HG03342 (cell line): Measurements from ENCODE around the gene KLHL12.
"Not testable (repeated sequence)": the region's sequence is repeated elsewhere in the genome, so short reads cannot be mapped to it uniquely, and the experiment has no call there.

Experiments
- ATAC-seq: cut with Tn5 transposase; IDR thresholded peaks from one replicate; pipeline ENCODE4 v1.9.1; 2021; ENCODE audit warnings: mild to moderate bottlenecking, moderate library complexity; ENCODE audit not compliant: unreplicated experiment

Gene KLHL12

DNA sequence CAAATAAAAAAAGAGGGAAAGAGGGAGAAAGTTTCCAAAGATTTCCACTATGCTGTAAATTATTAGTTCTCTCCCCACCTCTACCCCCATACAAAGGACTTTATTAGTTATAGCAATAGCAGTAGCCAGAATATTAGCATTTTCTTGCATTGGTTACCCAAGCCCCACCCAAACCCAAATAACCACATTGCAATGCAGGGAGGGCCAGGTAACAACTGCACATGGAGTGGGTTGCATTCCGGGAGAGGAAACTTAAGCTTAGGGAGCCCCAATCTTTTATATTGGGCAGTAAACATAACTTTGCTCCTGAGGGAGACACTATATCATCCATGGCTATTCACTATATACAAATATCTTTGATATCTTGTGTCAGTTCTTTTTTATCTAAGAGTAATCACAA lies 25.1 kb upstream of the KLHL12 start:
- no peak for ATAC-seq

DNA sequence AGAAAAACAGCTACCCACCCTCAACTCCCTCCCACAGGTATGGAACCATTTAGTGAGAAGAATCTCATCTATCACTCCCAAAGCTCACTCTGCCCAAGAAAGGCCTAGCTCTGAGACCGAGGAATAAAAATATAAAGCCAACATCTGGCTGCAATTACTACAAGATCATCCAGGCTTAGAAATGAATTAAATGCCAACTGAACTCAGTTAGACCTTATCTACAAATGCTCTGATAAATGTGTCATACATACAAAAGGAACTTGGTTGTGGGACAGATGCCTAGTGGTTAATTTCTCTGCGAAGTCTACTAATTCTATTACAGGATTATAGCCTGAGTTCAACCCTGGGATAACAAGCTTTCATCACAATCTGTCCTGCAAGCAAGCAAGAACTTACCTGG lies 24.4 kb upstream of the KLHL12 start:
- ATAC-seq, result no peak

DNA sequence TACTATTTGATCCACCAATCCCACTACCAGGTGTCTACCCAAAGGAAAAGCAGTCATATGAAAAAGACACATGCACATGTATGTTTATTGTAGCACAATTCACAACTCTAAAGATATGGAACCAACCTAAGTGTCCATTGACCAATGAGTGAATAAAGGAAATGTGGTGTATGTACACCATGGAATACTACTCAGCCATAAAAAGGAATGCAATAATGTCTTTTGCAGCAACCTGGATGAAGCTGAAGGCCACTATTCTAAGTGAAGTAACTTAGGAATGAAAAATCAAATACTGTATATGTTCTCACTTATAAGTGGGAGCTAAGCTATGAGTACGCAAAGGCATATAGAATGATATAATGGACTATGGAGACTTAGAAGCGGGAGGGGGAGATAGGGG lies 18.4 kb upstream of the KLHL12 start:
- ATAC-seq, result no peak

DNA sequence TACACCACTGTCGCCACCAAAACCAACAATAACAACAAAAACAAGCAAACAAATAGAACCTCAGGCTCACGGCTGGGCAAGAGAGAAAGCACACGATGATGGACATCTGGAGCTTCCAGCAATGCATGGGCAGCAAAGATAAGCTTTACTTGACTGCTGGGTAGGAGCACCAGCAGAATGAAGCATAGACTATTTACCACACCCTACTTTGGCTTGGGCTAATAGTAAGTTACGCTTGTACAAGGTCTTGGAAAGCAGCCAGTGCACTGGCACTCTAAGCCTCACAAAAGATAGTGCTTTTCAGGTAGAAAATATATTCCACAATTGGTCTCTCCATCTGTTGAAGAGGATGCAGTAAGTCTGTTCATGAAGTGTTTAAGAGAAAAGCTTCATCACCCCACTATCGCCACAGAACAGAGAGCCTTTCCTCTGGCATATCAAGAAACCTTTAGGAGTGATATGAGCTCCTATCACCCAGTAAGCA lies 17.4 kb upstream of the KLHL12 start:
- ATAC-seq, result no peak

DNA sequence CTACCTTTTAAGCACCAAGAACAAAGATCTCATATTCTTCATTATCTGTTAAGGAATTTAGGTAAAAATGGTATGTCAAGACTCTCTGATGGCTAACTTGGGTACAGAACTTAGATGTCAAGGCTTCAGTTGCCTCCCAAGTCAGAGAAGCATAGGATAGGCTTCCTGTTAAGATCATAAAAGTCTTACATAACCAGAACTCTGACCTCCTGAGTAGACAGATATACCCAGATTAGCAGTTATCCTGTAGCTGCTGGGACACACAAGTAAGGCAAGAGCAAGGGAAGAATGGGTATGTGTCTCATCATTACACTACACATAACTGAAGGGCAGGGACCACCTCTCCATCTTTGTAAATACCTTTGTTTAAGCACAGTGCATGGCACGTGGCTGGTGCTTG lies 15.4 kb upstream of the KLHL12 start:
- ATAC-seq, result no peak

DNA sequence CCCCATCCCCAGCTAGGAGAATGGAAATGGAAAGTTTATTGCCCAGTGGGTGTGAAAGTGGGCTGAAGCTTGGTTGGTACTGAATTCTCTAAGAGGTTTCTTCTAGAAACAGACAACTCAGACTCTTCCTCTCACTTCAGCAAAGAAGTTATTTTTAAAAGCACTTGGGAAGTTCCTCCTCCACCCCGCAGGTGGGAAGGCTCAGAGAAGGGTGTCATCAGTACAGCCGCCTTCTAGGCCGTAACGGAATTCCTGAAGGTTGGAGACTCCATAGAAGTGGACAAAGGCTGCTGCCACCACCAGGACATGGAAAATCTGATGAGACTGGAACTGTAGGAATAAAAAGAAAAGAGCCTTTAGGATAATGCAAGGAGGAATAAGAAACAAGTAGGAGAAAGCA lies 14.3 kb upstream of the KLHL12 start:
- no peak for ATAC-seq

DNA sequence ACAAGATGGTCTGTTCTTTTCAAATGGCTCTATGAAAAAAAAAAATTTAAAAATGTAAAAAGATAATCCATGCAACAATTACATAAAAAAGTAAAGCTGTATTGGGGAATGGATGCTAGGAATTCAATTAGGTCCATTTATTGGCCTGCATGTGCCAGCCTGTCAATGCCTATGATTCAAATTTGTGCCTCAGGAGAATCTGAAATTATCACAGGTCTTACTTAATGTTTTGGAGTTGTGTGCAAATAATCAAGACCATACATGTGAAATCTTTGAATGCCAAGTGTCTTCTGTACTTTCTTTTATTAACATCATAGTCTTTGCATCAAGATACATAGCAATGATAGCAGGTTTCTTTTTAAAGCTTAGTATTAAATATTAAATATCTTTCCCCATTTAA lies 13.5 kb upstream of the KLHL12 start:
- ATAC-seq, result no peak

DNA sequence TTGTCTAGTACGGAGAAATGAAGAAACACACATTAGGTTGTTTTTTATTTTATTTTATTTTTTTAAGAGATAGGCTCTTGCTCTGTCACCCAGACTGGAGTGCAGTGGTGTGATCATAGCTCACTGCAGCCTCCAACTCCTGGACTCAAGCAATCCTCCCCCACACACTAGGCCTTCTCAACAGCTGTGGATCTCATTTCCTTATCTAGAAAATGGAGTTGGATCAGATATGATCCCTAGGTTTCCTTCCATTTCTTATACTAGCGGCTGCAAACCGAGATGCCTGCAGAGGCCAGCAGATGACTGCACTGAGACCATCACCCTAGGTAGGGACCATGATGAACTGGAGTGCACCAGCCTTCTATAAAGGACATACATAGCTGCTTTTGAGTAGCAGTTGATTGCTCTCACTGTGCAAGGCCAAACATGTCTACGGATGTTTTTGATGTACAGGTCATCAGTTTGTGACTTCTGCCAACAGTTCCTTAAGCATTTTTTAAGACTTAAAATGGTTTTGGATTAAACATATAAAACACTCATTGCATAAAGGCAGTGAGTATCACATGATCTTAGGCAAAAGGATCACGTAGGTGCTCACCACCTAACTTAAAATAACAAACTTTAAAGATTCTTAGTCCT lies 11.4 kb upstream of the KLHL12 start:
- no peak for ATAC-seq

DNA sequence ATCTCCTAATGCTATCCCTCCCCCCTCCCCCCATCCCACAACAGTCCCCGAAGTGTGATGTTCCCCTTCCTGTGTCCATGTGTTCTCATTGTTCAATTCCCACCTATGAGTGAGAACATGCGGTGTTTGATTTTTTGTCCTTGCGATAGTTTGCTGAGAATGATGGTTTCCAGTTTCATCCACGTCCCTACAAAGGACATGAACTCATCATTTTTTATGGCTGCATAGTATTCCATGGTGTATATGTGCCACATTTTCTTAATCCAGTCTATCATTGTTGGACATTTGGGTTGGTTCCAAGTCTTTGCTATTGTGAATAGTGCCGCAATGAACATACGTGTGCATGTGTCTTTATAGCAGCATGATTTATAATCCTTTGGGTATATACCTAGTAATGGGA lies 9.4 kb upstream of the KLHL12 start:
- not testable (repeated sequence) for ATAC-seq

DNA sequence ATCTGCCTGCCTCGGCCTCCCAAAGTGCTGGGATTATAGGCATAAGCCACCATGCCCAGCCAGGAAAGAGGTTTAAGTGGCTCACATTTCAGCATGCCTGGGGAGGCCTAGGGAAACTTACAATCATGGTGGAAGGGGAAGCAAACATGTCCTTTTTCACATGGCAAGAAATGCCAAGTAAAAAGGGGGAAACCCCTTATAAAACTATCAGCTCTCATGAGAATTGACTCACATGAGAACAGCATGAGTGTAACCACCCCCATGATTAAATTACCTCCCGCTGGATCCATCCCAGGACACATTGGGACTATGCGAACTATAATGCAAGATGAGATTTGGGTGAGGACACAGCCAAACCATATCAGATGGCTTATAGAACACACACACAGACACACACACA lies 8.8 kb upstream of the KLHL12 start:
- no peak for ATAC-seq

DNA sequence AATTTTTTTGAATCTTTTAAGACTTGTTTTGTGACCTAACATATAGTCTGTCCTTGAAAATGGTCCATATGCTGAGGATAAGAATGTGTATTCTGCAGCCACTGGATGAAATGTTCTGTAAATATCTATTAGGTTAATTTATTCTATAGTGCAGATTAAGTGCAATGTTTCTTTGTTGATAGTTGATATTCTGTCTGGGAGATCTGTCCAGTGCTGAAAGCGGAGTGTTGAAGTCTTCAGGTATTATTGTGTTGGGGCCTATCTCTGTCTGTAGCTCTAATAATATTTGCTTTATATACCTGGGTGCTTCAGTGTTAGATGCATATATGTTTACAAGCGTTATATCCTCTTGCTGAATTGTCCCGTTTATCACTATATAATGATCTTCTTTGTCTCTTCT lies 7.7 kb upstream of the KLHL12 start:
- no peak for ATAC-seq

DNA sequence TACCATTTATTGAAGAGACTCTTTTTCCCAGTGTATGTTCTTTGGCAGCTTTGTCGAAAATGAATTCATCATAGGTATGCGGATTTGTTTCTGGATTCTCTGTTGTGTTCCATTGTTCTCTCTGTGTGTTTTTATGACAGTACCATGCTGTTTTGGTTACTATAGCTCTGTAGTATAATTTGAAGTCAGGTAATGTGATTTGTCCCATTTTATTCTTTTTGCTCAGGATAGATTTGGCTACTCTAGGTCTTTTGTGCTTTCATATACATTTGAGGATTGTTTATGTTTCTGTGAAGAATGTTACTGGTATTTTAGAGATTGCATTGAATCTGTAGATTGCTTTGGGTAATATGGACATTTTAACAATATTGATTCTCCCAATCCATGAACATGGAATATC lies 5.4 kb upstream of the KLHL12 start:
- no peak for ATAC-seq

DNA sequence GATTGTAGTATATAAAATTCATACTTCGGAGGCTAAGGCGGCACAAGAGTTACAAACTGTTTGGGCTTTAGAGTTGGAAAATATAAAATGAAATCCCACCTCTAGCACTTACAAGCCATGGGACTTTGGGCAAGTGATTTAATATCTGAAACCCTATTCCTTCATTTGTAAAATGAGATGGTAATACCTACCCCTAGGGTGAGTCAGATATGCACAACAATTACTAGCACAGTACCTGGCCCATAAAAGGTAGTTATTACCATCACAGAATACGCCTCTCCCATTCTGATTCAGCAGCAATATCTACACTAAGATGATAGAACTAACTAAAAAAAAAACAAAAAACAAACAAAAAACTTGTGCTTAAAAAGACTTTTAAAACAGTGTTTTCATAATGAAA lies 3.5 kb downstream of the KLHL12 start:
- ATAC-seq, result no peak

DNA sequence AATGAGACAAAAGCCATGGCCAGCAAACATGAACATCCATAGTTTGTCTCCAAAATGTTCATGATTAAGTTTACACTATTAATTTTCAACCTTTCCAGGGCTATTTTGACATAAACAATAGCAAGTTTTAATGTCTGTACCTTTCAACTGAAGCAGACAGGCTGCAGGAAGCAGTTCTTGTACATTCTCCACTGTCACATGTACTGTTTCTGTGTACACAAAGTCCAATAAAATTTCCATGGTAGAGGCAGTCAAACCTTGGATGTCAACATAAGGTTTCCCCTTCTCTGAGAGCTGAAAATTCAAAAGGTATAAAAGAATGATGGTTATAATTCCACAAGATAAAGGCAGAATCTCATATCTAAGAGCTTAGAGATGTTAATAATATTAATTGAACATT lies 7.4 kb downstream of the KLHL12 start:
- no peak for ATAC-seq

DNA sequence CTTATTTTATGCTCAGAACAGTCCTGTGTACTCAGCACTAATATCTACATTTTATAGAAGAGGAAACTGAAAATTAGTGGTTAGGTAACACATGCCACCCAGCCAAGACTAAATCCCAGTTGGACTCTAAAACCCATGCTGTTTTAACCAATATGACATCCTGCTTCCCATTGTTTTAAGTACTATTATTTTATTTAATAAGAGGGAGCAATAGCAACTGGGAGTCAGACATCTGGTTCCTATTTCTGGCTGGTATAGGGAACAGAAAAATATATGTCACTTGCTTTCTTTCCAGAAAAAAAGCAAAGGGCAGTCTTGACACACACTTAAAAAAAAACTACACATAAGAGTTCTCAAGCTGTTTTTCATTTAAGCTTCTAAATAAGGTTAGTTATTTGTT lies 11.9 kb downstream of the KLHL12 start:
- no peak for ATAC-seq

DNA sequence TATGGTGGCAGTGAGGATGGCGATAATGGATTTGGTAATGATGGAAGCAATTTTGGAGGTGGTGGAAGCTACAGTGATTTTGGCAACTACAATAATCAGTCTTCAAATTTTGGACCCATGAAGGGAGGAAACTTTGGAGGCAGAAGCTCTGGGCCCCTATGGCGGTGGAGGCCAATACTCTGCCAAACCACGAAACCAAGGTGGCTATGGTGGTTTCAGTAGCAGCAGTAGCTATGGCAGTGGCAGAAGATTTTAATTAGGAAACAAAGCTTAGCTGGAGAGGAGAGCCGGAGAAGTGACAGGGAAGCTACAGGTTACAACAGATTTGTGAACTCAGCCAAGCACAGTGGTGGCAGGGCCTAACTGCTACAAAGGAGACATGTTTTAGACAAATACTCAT lies 14.6 kb downstream of the KLHL12 start:
- ATAC-seq, result not testable (repeated sequence)

DNA sequence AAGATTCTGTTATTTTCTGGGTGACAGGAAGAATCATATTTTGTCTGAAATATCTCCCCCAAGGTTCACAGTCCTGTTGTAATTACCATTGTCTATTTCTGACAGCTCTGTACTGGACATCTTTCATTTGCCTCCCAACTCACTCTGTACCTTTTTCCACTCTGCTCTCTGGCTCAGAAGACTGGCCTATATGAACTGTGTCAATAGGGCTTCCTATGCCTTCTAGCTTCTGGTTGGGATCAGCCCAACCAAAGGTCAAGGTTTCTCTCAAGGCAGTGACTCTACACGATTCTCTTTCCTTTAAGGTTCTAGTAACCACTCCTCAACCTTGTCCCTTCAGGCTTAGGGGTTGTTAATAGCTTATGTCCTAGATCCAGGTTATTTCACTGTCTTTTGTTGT lies 17.5 kb downstream of the KLHL12 start:
- no peak for ATAC-seq

DNA sequence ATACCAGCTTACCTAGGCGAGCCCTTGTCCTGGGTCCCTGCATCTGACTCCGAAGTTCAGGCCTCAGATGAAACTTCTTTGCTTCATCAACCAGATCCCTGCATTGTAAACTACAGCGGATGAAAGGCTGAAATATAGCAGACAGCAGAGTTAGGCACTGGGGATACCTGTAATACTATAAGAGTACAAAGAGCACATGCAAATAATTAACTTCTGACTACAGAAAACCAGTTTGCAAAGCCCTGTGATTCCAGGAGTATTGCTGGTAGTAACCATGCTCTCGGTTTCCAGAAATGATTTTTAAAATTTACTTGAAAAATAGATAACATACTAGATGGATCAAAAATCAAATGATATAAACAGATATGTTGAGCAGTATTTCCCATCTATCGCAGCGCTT lies 18.0 kb downstream of the KLHL12 start:
- no peak for ATAC-seq

DNA sequence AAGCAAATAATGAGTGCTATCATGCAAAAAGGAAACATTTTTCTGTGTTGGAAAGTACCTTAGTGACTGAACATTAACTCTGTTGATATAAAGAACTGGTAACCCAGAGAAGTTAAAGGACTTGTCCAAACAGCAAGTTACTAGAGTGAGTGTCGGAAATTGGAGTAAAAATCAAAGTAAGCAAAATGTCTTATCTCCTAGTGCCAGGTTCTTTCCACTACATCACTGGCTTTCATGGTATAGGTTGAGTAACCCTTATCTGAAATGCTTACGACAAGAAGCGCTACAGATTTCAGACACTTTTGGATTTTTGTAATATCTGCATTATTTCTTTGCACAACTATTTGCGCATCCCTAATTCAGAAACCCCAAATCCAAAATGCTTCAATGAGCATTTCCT lies 21.7 kb downstream of the KLHL12 start:
- ATAC-seq, result no peak

DNA sequence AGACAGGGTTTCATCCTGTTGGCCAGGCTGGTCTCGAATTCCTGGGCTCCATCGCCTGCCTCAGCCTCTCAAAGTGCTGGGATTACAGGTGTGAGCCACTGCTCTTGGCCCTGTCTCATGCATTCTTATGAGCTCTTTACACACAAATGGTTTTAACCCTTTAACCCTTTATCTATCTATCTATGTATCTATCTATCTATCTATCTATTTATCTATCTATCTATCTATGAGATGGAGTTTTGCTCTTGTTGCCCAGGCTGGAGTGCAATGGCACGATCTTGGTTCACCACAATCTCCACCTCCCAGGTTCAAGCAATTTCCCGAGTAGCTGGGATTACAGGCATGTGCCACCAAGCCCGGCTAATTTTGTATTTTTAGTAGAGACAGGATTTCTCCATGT lies 23.2 kb downstream of the KLHL12 start:
- not testable (repeated sequence) for ATAC-seq

DNA sequence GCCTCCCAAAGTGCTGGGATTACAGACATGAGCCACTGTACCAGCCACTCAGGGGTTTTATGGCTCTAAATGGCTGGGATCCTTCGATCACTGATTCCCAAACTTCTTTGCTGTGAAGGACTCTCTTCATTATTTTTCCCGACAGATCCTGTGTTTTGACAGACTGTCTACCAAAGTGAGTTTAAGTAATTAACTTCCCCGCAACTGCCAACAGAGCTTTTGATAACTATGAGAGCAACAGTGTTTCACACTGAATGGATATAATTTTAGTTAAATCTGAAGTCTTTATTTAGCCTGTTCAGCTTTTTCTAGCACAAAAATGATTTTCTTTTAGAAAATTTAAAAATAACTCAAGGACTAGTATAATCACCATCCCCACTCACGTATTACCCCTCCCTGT lies 25.5 kb downstream of the KLHL12 start:
- ATAC-seq, result no peak

DNA sequence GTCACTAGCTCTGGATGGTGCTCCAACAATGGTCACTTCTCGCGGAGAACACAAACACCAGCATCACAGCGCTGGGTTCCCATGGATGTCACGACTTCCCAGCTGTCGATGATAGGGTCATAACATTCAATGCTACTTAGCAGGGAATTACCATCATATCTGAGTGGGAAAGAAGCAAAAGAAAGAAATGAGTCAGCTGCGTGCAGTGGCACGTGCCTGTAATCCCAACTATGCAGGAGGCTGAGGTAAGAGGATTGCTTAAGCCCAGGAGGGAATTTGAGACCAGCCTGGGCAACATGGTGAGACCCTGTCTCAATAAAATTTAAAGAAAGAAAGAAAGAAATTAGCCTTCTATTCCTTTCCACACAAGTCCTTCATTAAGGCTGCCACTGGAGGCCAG lies 34.5 kb downstream of the KLHL12 start:
- no peak for ATAC-seq

DNA sequence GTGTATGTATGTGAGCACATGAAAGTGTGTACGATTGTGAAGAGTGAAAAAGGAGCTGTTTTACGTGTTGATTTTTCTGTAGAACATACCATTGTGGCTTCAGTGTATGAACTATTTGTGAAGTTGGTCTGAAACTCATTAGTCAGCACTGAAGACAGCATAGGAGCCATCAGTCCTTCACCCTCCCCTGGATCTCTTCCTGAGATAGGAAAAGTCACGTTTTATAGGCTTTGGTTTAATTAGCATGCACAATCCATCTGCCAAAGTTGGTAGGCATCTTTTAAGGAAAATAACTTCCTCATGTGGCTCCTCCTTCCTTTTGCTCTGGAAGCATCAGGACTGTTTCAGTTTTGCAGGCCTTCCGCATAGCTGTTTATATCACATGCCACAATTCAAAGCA lies 36.6 kb downstream of the KLHL12 start:
- ATAC-seq, result no peak
